GM08714 (cell line): ENCODE measurements around the gene COG5.
"Not testable (repeated sequence)": the region's sequence is repeated elsewhere in the genome, so short reads cannot be mapped to it uniquely, and the experiment has no call there.

Source experiments
- H3K4me3 ChIP-seq: fragments of 200-500 bp; sonication (Bioruptor generic); 2 replicates; pipeline ENCODE4 v1.5.1; 2014; ENCODE audit warnings: mild to moderate bottlenecking, low read length, inconsistent platforms
- ZNF274 ChIP-seq: IDR thresholded peaks from 2 replicates; pipeline ENCODE4 v1.6.1; 2012; ENCODE audit warnings: mild to moderate bottlenecking, low read depth, low read length

COG5 gene

DNA sequence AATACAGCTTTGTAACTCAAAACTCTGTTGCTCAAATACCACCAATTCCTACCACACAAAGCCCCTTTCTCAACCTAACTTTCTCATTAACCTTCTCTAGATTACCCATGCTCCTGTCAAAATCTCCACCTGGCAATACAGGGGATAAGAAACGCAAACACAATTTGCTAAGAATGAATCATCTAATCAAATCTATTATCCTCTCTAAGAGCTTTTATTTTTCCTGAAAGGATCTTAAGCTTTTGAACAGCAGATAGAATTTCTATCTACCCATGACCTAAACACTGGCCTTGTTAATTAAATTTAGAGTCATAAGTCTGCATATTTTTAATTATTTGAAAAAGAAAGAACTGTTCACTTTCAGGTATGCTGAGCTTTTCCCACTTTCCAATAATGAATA is 296.6 kb downstream of the COG5 start:
- no peak overlapping the region for H3K4me3 ChIP-seq
- no peak for TF ChIP-seq ZNF274

DNA sequence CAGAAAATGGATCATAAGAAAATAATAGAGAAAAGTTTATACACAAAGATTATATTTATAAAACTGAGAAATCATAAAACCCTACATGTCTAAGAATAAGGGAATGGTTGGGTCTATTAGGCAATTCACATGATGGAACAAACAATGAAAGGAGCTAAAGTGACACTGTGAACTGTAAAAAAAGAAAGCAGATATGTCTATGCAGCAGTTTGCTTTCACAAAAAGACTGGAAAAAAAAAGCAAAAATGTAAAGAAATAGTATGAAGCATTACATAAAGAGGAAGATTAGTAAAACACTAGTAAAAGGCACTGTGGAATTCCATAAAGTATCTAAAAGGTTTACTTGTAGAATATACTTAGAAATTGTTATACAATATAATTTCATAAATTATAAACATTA is 299.0 kb downstream of the COG5 start:
- no peak for TF ChIP-seq ZNF274

DNA sequence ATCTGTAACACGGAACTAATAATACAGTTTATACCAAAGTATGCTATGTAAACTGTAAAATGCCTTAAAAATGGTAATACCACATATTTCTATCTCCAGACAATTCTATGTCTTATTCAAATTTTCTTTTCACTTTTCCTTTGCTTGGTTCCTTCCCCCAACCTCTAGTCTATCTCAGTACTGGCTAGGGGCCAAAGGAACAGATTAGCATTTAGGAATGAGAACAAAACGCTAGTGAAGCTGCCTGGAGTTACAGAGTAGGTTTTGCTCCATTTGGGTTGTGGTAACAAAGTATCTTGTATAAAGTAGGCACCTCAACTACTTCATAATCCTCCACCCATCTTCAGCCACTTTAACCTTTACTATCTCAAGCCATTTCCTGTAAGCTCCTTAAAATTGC is 300.9 kb downstream of the COG5 start:
- TF ChIP-seq ZNF274 = no peak
- no peak overlapping the region for H3K4me3 ChIP-seq

More for the DNA sequence above, 299.0 kb downstream of the COG5 start:
- no peak overlapping the region for H3K4me3 ChIP-seq

DNA sequence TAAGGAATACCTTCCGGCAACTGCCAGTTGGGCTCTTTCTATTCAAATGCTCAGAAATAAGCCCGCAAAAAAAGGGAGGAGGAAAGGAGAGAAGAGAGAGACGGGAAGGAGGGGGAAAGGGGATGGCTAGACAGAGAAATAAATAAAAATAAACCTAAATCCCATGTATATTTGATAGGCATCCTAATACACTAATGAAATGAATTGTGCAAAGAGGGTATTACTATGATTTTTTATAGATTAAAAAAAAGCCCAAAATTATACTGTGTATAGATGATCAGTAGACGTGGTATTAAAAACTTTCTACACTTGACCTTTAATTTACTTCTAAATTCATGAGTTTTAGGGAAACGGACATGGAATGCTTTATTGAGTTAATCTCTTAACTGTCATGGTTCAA is 305.0 kb downstream of the COG5 start:
- H3K4me3 ChIP-seq = no peak overlapping the region
- no peak for TF ChIP-seq ZNF274

DNA sequence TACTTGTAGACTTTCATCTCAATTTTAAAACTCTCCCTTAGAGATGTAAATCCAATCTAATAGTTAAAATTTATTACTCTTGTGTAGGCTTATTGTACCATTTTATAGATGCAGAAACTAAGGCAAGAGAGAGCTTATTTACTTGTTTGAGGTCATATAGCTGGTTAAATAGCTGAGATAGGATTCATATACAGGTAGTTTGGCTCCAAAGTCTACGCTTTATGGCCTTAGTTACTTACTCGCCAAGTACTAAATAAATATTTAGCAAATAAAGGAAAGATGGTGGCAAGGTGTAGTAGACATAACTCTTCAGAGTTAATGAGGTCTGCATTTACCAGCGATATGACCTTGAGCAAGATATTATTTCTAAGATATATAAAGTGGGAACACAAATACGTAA is 308.1 kb downstream of the COG5 start:
- TF ChIP-seq ZNF274 = no peak
- no peak overlapping the region for H3K4me3 ChIP-seq

DNA sequence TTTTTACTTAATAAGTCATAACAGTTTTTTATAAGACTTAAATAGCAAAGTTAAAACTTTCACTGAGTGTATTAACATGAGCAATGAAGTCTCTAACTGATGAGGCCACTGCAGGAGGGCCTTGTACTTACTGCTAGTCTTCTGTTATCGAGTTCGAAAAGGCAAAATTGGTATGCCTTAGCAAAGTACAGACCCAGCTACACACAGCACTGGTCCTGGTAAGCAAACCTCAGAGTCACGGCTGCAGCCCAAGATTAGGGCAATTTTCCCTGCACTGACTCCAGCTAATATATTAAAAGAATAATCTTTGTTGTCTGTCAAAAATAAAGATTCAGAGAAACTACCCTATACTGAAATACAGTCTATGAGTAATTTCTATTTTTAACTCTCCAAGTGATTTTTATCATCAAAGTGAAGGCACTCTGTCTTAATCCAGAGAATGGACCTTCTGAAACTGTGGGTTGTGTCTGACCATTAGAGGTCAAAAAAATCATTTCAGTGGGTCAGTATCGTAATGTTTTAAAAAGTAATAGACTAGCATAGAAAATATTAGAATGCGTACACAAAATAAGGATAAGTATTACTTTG is 309.2 kb downstream of the COG5 start:
- no peak overlapping the region for H3K4me3 ChIP-seq
- TF ChIP-seq ZNF274 = no peak

DNA sequence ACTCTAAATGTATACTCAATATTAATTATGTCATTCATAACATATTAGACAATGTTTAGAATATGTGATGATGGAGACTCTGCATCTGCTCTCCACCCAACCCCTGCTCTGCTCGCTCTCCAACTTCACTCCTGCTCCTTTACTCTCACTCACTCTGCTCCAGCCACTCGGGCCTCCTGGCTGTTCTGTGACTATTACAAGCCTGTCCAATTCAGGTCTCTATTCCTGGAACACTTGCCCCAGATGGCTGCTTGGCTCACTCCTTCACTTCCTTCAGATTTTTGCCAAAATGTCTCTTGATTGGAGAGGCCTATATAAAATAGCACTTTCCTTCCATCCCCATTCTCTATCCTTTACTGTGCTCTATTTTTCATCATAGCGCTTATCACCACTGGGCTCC is 310.1 kb downstream of the COG5 start:
- TF ChIP-seq ZNF274 = no peak
- no peak overlapping the region for H3K4me3 ChIP-seq

GRCh38 chr7:107251963-107252362 is 311.8 kb downstream of the COG5 start:
- no peak for TF ChIP-seq ZNF274
- H3K4me3 ChIP-seq = no peak overlapping the region

GRCh38 chr7:107248551-107249316 is 315.0 kb downstream of the COG5 start:
- TF ChIP-seq ZNF274 = no peak
- H3K4me3 ChIP-seq = no peak overlapping the region

- not testable (repeated sequence) for H3K4me3 ChIP-seq
Observed at GRCh38 chr7:107246836-107247235, 316.9 kb downstream of the COG5 start.

- H3K4me3 ChIP-seq = no peak overlapping the region
- no peak for TF ChIP-seq ZNF274
Observed at GRCh38 chr7:107244613-107245012, 319.1 kb downstream of the COG5 start.

DNA sequence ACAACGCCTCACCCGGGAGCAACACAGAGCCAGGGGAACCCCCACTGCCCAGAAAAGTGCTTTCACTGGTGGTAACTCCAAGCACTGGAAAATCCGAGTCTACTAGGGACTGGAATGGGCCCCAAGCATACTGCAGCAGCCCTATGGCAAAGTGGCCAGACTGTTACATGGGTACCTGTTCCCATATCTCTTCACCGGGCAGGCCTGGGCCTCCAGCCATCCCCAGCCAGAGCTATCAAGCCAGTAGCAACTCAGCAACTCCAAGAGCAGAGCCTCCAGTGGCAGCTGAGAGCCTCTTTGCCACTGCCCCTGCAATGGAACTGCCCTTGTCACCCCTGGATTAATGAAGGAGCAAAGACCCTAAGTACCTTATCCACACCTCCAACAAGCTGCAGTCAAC is 321.5 kb downstream of the COG5 start:
- TF ChIP-seq ZNF274 = no peak
- H3K4me3 ChIP-seq = no peak overlapping the region

GRCh38 chr7:107237451-107237850 is 326.3 kb downstream of the COG5 start:
- TF ChIP-seq ZNF274 = no peak

GRCh38 chr7:107236862-107237261 is 326.9 kb downstream of the COG5 start:
- no peak for TF ChIP-seq ZNF274
- no peak overlapping the region for H3K4me3 ChIP-seq

More at GRCh38 chr7:107237451-107237850, 326.3 kb downstream of the COG5 start:
- H3K4me3 ChIP-seq = no peak overlapping the region

GRCh38 chr7:107234436-107234835 is 329.3 kb downstream of the COG5 start:
- no peak overlapping the region for H3K4me3 ChIP-seq
- TF ChIP-seq ZNF274 = no peak

DNA sequence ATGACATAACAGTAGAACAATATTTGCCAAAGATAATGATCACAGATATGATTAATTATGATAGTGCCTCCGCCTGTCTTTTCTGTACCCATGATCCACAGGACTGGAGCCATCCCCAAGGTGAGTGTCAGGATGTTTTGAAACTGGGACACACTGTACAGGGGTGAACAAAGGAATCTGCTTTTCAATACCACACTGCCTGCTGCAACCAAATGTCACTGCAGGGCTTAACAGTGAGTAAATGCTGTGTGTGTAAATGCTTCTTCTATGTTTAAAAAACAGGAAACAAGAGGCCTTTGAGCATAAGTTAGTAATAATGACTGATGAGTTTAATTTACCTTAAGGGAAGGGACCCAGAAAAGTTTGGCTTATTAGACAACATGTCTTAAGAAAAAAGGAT is 329.7 kb downstream of the COG5 start:
- H3K4me3 ChIP-seq = no peak overlapping the region
- no peak for TF ChIP-seq ZNF274
